ENCODE data around the gene NACC2.
A peak's percentile ranks its signal among the peaks of the same experiment; 100 is the strongest.
"Not testable (repeated sequence)": the region's sequence is repeated elsewhere in the genome, so short reads cannot be mapped to it uniquely, and the experiment has no call there.

NACC2 gene

DNA sequence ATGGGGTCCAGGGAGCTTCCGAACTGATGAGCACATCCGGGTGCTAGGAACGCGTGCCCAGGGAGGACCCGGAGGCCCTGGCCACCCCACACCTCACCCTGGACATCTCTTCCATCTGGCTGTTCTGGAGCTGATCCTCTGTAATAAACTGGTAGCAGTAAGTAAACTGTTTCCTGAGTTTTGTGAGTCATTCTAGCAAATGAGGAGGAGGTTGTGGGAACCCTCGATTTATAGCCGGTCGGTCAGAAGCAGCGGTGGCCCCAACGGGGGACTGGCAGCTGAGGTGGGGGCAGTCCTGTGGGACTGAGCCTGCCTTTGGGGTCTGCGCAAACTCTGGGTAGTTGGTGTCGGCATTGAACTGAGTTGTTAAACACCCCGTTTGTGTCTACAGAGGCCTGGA is 118.6 kb downstream of the NACC2 start:
- no peak for DNase-seq (ENCODE audit: low read depth)

DNA sequence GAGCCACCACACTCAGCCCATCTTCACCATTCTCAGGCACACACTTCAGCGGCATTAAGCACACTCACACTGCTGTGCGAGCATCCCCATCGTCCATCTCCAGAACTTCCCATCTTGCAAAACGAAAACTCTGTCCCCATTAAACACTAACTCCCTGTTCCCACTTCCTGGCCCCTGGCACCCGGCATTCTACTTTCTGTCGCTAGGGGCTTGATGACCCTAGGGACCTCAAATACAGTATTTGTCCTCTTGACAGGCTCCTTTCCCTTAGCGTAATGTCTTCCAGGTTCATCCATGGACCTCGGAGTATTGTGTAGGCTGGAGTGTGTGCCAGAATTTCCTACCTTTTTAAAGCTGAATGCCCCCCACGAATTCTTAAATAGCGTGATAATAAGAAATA is 119.3 kb downstream of the NACC2 start:
- DNase-seq (ENCODE audit: low read depth) = no peak

DNA sequence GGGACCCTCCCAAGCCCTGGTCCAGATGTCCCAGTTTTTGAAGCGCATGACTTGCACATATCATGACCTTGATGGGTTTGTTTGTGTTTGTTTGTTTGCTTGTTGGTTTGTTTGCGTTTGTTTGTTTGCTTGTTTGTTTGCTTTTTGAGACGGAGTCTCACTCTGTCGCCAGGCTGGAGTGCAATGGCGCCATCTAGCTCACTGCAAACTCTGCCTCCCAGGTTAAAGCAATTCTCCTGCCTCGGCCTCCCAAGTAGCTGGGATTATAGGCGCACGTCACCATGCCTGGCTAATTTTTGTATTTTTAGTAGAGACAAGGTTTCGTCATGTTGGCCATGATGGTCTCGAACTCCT is 120.9 kb downstream of the NACC2 start:
- no peak for DNase-seq (ENCODE audit: low read depth)

GRCh38 chr9:135973277-135974219 is 121.5 kb downstream of the NACC2 start:
- no peak for DNase-seq (ENCODE audit: low read depth)

DNA sequence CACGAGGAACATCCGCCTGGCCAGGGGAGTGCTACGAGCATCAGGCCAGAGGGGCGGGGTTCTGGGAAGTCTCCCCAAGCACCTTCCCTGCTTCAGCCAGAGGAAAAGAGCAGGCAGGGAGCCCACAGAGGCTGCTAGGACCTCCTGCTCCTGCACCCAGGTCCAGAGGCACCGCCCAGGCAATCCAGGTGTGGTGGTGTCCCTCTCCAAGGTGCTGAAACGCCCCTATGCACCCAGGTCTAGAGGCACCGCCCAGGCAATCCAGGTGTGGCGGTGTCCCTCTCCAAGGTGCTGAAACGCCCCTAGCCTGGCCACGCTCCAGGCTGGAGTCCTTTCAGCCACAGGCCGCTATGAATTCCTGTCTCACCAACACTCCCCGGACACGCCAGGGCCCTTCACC is 123.2 kb downstream of the NACC2 start:
- no peak for DNase-seq (ENCODE audit: low read depth)

- no peak for DNase-seq (ENCODE audit: low read depth)
Observed at GRCh38 chr9:135971111-135971766, 123.8 kb downstream of the NACC2 start.

GRCh38 chr9:135970128-135970815 is 124.8 kb downstream of the NACC2 start:
- no peak for DNase-seq (ENCODE audit: low read depth)

DNA sequence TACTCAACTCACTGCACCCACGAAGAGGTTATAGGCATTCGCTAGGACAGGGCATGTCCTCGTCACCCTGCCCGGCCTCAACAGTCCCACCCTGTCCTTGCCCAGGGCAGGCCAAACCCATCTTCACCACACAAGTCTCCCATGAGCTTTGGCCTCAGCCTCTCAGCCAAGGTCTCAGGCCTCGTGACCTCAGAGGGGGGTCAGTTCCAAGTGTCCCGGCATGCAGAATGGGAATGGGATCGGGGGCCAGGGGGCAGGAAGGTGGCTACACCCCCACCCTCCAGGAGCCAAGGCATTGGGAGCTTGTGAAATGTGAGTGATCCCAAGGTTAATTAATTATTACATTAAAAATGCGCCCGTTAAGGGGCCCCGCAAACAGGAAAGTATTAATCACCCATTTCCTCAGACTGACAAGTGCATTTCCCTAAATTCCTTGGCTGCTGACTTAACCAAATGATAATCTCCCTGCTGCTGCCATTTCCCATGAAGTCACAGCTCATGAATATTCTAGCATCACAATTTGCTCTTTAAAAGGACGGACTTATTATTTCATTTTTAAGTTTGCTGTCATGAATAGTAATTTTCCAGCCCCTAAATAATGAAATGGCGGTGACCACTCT is 125.9 kb downstream of the NACC2 start:
- no peak for DNase-seq (ENCODE audit: low read depth)

- no peak for DNase-seq (ENCODE audit: low read depth)
Observed at GRCh38 chr9:135968601-135969000, 126.5 kb downstream of the NACC2 start.

DNA sequence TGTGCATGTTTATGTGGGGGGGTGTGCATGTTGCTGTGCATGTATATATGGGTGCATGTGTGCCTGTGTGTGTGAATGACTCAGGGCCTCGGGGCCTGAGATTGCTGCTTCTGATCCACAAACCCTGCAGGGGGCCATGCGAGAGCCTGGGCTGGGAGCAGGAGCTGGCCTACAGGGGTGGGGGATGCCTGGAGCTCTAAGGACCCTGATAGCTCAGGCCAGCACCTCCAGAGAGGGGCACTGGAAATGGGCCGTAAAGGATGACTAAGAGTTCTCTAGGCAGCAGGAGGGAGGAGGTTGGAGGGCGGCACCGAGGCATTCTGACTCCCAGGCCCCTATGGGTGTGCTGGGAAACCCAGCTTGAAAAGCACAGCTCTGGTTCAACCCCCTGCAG is 127.0 kb downstream of the NACC2 start:
- DNase-seq (ENCODE audit: low read depth) = no peak

- DNase-seq (ENCODE audit: low read depth) = not testable (repeated sequence)
Observed at GRCh38 chr9:135966916-135967260, 128.2 kb downstream of the NACC2 start.

GRCh38 chr9:135965124-135965756 is 129.8 kb downstream of the NACC2 start:
- DNase-seq (ENCODE audit: low read depth) = no peak

DNA sequence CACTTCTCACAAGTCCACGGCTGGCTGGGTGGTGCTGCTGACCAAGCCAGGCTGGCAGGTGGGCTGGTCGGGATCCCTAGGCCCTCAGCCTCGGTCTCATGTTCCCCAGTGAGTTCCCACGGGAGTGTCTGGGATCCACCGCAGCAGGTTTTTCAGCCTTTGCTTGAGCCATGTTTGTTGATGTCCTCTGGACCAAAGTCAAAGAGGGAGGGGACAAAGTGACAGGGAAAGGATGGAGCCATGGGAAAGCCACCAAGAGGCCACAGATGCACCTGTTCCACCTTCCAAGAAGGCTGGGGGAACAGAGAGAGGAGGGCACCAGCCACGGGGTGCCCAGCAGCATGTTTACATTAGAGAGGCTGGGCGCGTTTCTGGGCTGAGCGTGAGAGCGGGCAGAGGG is 131.2 kb downstream of the NACC2 start:
- no peak for DNase-seq (ENCODE audit: low read depth)

DNA sequence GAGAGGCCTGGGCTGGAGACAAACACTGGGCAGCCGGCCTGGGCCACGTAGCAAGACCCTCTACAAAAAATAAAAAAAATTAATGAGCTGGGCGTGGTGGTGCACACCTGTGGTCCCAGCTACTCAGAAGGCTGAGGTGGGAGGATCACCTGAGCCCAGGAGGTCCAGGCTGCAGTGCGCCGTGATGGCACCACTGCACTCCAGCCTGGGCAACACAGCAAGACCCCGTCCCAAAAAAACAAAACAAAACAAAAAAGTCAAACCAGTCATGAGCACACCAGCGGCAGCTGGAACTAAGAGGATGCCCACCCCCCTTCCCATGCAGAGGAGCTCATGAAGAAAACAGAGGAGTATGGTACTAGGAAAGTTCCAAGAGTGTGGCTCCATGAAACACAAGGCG is 131.8 kb downstream of the NACC2 start:
- DNase-seq (ENCODE audit: low read depth) = no peak

DNA sequence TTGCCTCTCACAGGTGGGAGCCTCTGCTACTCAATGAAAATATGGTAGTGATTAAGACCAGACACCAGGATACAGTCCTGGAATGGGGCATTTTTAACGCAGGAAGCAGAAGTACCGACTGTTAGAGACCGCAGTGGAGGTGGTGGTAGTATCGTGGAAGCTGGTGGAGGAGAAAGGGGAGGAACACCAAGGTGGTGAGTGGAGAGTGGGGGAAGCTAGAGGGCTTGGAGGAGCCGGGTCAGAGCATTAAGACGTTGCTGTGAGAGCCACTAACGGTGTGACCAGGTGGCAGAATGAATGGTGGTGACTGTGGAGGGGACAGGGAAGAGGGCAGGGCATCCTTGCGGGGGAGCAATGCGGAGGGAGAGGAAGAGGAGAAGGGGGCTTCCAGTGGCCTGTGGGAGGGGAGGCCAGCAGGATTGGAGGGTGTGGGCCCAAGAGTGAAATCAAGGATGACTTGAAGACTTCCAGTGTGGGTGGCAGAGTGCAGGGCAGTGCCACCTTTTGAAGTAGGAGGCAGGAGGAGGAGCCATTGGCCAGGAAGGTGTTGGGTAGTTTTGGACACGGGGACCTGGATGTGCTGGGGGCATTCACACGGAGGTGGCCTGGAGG is 132.3 kb downstream of the NACC2 start:
- DNase-seq (ENCODE audit: low read depth) = no peak

DNA sequence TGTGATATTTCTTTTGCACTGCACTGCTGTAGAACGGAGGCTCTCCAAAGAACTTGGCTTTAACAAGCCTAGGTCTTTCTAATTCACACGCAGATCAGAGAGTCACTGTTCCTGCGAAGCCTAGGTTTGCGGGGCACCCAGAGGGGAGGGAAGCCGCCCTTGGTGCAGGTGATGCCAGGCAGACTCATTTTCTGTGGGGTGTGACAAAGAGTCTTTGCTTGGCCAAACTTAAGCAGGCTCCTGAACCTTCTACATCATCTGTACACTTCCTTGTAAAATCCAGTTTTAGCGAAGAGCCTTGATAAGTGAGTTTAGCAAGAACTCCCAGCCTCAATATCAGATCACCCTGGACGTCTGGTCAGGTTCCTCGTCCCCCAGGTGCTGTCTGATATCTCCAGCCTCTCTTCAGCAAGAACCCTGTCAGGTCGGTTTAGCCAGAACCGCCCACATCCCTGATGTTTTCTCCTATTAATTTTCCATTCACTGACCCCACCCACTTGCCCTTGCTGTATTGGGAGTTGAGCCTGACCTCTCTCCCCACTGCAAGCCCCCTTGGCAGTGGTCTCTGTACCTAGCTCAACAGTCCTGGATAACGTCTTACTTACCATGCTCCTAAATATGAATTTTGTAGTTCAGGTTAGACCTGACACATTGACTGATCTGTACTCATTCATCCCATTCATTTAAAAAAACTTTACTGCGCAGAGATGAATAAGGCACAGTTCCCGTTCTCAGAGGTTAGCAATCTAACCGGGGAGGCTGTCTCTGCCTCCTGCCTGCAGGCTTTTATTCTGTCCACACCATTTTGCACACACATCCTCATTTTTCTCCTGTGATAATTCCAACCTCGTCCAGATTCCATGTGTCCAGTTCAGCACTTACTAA is 133.0 kb downstream of the NACC2 start:
- no peak for DNase-seq (ENCODE audit: low read depth)

GRCh38 chr9:135961277-135961715 is 133.8 kb downstream of the NACC2 start, which contains the start of gene UBAC1:
UBAC1 (minus strand) TSS chr9:135961373; CDS start chr9:135961162, 211 bp downstream.
- DNase-seq (ENCODE audit: low read depth) = peak; percentile 94

GRCh38 chr9:135960411-135961276 is 134.4 kb downstream of the NACC2 start:
- peak; percentile 52 for DNase-seq (ENCODE audit: low read depth)

GRCh38 chr9:135959814-135960213 is 135.3 kb downstream of the NACC2 start:
- no peak for DNase-seq (ENCODE audit: low read depth)

Data from CMK (cell line).